Measurements from ENCODE around the gene FXYD3. TPM values are rescaled to one million over a fixed set of nuclear protein-coding genes. Genes with fewer than 3 reads are reported as not detected.
"Not testable (repeated sequence)": the region's sequence is repeated elsewhere in the genome, so short reads cannot be mapped to it uniquely, and the experiment has no call there.

FXYD3 gene
- polyA plus RNA-seq, 1 donor from 2014 or later: not detected

DNA sequence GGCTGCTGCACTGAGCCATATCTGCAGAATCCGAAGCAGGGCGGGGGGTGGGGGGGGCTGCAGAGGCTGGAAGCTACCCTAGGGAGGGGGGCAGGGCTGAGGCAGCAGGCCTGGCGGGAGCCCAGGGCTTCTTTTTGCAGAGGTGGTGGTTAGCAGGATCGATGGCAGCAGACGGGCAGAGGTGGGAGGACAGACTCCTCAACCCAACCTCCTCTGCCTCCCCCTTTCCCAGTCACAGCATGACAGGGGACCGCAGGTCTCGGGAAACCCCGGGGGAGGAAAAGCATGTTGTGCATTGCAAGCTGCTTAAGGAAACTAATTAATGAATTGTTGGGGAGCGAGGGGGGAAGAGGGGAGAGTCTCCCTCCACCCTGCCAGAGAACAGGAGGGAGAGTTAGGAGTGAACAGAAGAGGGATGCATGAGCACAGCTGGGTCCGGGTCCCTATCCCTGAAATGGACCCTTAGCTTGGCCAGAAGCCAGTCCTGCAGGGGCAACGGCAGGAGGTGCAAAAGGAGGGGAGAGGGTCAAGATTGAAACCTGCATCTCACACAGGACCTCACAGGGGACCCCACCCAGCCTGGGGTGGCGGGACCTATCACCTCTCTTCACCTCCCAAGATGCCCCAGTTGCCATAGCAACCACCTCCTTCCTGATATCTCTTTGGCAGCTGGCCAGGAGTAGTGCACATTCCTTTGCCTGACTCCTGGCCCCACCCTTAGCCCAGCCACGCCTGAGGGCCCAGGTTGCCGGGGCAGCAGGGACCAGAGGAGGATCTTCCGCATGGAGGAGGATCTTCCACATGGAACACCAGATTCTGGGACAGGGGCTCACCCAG lies 29.2 kb downstream of the FXYD3 start:
- H3K27me3 Mint-ChIP-seq: no peaks in the 10 kb centered on the region
- H3K36me3 Mint-ChIP-seq: peaks cover 1% of the 10 kb centered on the region
- peak overlapping the region in 1 of 3 donors; percentile 55 for H3K27ac Mint-ChIP-seq
- H3K4me3 Mint-ChIP-seq: no peak overlapping the region
- peaks cover 17 to 24% (median 19%) of the 10 kb centered on the region in 3 donors for H3K4me1 Mint-ChIP-seq
- no peaks in the 10 kb centered on the region for H3K9me3 Mint-ChIP-seq

DNA sequence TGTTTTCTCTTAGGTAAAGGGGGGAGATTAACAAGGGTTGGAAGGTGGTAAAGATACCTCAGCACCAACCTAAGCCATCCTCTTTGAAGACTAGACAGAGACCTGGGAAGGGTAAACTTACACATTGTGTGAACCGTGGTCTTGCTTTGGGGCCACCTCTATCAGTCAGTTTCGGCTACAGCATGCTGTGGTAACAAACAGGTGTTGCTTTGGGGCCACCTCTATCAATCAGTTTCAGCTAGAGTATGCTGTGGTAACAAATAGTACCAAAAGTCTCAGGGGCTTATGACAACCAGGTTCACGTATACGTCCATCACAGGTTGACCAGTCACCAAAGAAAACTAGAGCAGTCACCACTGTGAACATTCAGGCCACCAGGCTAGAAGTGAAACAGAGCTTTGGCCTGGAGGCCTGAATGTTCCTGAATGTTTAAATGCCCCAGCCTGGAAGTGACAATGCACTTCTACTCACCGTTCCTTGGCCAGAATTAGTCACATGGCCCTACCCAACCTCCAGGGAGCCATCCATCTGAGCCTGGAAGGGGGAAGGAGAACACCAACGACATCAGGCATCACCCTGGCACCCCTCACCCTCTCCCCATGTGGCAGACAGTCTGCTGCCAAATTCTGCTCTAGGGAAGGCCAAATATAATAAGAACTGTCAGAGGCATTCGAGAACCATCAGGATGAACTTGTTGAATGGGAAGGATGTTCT lies 31.3 kb downstream of the FXYD3 start:
- no peaks in the 10 kb centered on the region for H3K36me3 Mint-ChIP-seq
- peak overlapping the region in 1 of 4 donors; percentile 55 for H3K4me3 Mint-ChIP-seq
- peaks cover 7 to 18% (median 13%) of the 10 kb centered on the region in 3 donors for H3K4me1 Mint-ChIP-seq
- H3K27me3 Mint-ChIP-seq: peaks cover 1% of the 10 kb centered on the region
- peak overlapping the region in 1 of 3 donors; percentile 9 for H3K27ac Mint-ChIP-seq
- no peaks in the 10 kb centered on the region for H3K9me3 Mint-ChIP-seq

DNA sequence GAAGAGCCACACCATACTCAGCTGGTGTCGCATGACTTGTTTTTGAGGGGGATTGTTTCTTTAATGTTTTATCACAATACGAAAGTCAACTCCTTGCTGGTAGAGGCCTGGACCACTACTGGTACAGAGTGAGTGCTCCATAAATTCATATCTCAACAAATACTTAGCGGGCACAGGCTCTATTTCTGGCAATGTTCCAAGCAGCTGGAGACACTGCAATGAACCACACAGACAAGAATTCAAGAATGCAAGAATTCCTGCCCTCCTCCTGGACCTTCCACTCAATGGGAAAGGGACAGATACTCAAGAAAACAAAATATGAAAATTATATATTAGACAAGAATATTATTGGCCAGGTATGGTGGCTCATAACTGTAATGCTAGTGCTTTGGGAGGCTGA lies 33.8 kb downstream of the FXYD3 start:
- no peaks in the 10 kb centered on the region for H3K9me3 Mint-ChIP-seq
- peaks cover 4% of the 10 kb centered on the region for H3K27me3 Mint-ChIP-seq
- peaks cover 10 to 16% (median 15%) of the 10 kb centered on the region in 3 donors for H3K4me1 Mint-ChIP-seq
- H3K4me3 Mint-ChIP-seq: no peak overlapping the region
- no peak overlapping the region for H3K27ac Mint-ChIP-seq
- peaks cover 2% of the 10 kb centered on the region for H3K36me3 Mint-ChIP-seq

DNA sequence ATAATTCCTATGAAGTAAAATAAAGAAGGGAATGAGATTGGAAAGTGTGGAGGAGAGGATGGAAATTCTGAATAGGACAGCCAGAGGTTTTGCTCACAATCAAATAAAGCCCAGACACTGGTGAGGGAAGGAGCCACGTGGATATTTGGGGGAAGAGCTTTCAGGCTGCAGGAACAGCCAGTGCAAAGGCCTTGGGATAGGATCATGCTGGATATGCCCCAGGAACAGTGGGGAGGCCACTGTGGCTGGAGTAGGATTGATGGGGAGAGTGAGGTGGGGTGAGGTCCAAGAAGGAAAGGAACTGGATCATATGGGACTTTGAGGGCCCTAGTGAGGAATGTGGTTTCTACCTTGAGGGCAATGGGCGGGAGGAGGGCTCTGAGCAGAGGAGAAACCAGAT lies 34.8 kb downstream of the FXYD3 start:
- H3K4me1 Mint-ChIP-seq: peaks cover 8 to 15% (median 14%) of the 10 kb centered on the region in 3 donors
- no peaks in the 10 kb centered on the region for H3K9me3 Mint-ChIP-seq
- H3K27me3 Mint-ChIP-seq: peaks cover 4% of the 10 kb centered on the region
- H3K27ac Mint-ChIP-seq: peak overlapping the region in 1 of 3 donors; percentile 73
- peak overlapping the region in 1 of 4 donors; percentile 81 for H3K4me3 Mint-ChIP-seq
- peaks cover 2% of the 10 kb centered on the region for H3K36me3 Mint-ChIP-seq

DNA sequence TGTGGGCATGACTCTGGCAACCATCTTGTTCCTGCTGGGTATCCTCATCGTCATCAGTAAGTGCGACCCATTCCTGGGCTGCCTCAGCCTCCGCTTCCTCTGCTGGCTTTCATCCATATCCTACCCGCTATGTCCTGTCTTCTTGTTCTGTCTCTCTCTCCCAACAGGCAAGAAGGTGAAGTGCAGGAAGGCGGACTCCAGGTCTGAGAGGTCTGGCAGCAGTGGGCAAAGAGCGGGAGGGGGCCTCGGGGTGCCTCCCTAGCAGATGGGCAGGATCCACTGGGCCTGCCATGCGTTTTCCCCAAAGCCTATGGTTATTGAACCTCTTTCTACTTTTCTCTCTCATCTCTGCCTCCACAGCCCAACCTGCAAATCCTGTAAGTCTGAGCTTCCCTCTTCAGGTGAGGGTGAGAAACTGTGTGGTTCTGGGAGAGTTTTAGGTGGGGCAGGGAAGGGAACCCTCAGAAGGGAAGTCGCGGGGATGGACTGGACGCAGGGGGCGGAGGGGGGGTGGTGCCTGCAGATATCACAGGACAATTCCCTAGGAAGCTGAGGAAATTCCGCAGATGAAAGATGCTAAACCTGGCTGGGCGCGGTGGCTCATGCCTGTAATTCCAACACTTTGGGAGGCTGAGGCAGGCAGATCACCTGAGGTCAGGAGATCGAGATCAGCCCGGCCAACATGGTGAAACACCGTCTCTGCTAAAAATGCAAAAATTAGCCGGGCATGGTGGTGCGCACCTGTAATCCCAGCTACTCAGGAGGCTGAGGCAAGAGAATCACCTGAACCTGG lies 35.8 kb downstream of the FXYD3 start:
- peaks cover 2% of the 10 kb centered on the region for H3K36me3 Mint-ChIP-seq
- peak overlapping the region in 1 of 4 donors; percentile 66 for H3K4me3 Mint-ChIP-seq
- peaks cover 16 to 23% (median 22%) of the 10 kb centered on the region in 3 donors for H3K4me1 Mint-ChIP-seq
- peaks cover 4% of the 10 kb centered on the region for H3K27me3 Mint-ChIP-seq
- peak overlapping the region in 1 of 3 donors; percentile 83 for H3K27ac Mint-ChIP-seq
- H3K9me3 Mint-ChIP-seq: no peaks in the 10 kb centered on the region

DNA sequence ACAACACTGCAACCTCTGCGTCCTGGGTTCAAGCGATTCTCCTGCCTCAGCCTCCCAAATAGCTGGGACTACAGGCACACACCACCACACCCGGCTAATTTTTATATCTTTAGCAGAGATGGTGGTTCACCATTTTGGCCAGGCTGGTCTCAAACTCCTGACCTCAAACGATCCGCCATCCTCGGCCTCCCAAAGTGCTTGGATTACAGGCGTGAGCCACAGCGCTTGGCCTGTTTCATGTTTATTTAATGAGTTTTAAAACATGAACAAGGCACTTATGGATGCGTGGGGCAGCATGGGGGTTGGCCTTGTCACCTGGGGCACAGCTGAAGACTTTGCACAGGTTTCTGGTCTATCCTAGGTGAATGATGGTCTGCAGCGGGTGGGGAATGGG lies 37.5 kb downstream of the FXYD3 start:
- H3K27me3 Mint-ChIP-seq, H3K36me3 Mint-ChIP-seq, H3K27ac Mint-ChIP-seq, H3K9me3 Mint-ChIP-seq: not testable (repeated sequence)
- Mint-ChIP-seq H3K4me1 (peaks cover 21 to 22% (median 21%) of the 10 kb centered on the region in 3 donors), H3K4me3 (peak overlapping the region; percentile 83 to 99 (median 90))

DNA sequence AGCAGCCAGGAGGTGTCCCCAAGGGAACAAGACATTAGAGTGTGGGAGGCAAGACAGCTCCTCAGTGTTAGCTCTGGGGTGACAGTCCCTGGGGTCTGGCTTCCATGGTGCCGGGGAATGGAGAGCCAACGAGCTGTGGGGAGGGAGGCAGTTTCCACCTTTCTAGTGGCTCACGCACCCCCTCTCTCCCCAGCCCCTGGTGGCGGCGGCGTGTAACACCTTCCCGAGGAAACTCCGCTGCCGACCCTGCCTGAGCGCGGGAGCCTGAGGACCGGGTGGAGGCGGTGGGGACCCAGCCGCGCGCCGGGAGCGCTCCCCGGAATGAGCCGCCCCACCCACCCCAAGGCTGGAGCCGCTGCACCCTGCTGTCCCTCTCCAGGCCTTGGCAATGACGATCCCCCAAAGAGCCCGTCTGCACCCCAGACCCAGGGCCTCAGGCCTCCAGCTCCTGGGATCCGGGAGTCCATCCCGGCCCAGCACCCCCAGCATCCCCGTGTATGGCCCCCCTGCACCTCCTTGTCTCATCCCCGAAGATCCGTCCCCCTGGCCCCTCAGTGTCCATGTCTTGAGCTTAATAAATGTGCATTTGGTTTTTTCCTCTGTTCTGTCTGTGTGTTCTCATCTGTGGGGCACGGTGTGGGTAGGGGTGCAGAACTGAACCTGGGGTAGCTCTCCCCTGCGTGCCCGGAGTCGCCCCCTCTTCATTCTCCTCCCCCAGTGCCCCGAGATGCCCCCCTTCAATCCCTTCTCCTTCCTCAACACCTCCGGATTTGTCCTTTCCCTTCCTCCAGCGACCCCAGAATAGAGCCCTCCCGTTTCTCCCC lies 38.3 kb downstream of the FXYD3 start:
- H3K9me3 Mint-ChIP-seq: no peaks in the 10 kb centered on the region
- H3K27ac Mint-ChIP-seq: peak overlapping the region; percentile 22 to 97 (median 97)
- H3K27me3 Mint-ChIP-seq: peaks cover 4% of the 10 kb centered on the region
- H3K36me3 Mint-ChIP-seq: peaks cover 4% of the 10 kb centered on the region
- H3K4me3 Mint-ChIP-seq: peak overlapping the region; percentile 84 to 100 (median 98)
- H3K4me1 Mint-ChIP-seq: peaks cover 22 to 27% (median 25%) of the 10 kb centered on the region in 3 donors

DNA sequence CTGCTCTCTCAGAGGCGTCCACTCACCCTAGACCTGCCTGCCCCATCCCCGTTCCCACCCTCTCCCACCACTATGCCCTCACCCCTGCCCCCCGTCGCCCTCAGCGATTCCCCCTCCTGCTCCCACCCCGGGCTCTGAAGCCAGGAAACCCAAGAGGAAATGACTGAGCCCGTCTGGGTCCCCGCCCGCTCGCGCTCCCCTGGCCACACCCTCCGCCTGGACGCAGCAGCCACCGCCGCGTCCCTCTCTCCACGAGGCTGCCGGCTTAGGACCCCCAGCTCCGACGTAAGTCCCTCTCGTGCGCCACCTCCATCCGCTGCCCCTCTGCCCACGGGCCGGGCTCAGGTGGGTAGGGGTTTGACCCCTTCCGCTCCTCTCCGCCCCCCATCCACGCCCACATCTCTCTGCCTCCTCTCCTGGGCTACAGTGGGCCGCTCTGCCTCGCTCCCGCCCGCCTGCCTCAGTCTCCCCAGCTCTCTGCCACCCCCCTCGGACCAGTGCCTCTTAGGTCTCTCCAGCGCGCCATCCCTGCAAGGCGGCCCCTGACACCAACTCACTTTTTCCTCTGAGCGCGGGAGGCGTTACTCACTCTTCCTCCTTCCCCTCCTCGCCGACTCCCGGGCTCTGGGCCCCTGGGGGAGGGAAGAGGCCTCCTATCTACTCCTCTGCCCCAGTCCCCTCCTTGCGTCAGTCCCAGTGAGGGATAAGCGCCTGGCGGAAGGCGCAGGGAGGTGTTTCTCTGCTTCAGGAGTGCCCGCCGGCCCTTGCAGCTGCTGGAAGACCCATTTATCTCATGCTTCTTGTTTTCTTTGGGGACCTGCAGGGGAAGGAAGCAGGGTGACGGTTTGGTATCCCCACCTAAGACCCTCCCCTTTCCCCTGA lies 39.1 kb downstream of the FXYD3 start, which contains the start of gene FXYD5:
FXYD5 (plus strand) TSS at position 211 of the 882 bp plus-strand sequence. CDS start 816 bp downstream, outside the sequence.
- peaks cover 4% of the 10 kb centered on the region for H3K36me3 Mint-ChIP-seq
- peak within 1 kb of the TSS; percentile 22 to 97 (median 97) for H3K27ac Mint-ChIP-seq
- peaks cover 24 to 31% (median 31%) of the 10 kb centered on the region in 3 donors for H3K4me1 Mint-ChIP-seq
- H3K4me3 Mint-ChIP-seq: peak within 1 kb of the TSS; percentile 84 to 100 (median 98)
- H3K9me3 Mint-ChIP-seq: no peaks in the 10 kb centered on the region
- H3K27me3 Mint-ChIP-seq: peaks cover 4% of the 10 kb centered on the region

DNA sequence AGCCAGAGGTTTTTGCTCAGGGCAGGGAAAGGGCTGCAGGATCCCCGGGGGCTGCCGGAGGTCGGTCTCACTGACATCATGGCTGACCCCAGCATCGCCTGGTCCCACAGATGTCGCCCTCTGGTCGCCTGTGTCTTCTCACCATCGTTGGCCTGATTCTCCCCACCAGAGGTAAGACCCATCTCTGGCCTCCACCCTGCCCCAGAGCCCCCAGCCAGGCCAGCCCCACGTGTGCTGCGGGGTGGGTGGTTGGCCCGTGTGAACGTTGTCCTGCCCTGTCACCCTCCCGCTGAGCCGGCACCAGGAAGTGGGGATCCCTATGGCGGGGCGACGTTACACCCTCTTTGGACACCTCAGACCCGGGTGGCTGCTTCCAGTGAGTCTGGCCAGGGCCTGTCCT lies 39.8 kb downstream of the FXYD3 start:
- peaks cover 4% of the 10 kb centered on the region for H3K36me3 Mint-ChIP-seq
- no peaks in the 10 kb centered on the region for H3K9me3 Mint-ChIP-seq
- H3K27me3 Mint-ChIP-seq: peaks cover 4% of the 10 kb centered on the region
- peak overlapping the region; percentile 22 to 97 (median 97) for H3K27ac Mint-ChIP-seq
- peak overlapping the region; percentile 84 to 100 (median 98) for H3K4me3 Mint-ChIP-seq
- peaks cover 24 to 31% (median 27%) of the 10 kb centered on the region in 3 donors for H3K4me1 Mint-ChIP-seq

DNA sequence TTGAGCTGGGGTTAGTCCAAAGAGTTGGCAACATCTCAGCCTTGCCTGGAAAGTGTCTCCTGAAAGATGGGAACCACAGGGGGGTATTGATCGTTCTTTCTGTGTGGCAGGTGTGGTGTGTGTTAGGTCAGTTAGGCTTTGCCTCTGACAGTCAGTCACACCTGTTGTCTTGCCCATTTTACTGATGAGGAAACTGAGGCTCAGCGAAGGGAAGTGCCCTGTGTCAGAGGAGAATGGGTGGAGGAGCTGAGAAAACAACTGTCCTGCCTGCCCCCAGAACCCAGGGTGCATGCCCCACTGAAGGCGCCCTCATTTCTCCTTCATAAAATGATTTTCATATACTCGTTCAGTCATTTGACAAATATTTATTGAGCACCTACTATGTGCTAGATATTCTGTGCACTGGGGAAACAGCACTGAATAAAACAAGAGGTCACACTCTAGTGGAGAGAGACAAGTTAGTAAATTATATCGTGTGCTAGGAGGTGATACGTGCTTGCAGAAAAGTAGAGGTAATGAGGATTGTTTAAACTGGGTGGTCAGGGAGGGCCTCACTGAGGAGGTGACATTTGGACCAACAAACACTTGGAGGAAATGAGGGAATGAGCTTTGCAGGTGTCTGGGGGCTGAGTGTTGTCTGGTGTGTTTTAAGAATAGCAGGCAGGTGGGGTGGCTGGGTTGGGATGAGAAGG lies 40.5 kb downstream of the FXYD3 start:
- Mint-ChIP-seq H3K27me3 (peaks cover 4% of the 10 kb centered on the region), H3K4me1 (peaks cover 24 to 34% (median 26%) of the 10 kb centered on the region in 3 donors), H3K36me3 (peaks cover 6% of the 10 kb centered on the region), H3K4me3 (peak overlapping the region; percentile 84 to 100 (median 98)), H3K27ac (peak overlapping the region in 2 of 3 donors; percentile 90 to 97), H3K9me3 (no peaks in the 10 kb centered on the region)

DNA sequence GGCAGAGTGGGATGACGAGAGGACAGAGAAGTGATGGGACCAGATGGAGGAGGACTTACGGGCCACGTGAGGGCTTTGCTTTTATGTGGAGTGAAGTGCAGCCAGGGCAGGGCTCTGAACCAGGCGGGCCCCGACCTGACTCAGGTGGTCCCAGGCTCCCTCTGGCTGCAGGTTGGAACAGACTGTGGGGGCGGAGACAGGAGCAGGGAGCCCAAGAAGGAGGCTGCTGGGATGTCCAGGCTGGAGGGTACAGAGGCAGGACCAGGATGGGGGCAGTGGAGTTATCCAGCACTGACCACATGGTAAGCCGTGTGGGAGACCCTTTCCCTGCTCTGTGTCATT lies 41.0 kb downstream of the FXYD3 start:
- H3K27ac Mint-ChIP-seq: peak overlapping the region in 2 of 3 donors; percentile 90 to 97
- H3K4me3 Mint-ChIP-seq: peak overlapping the region; percentile 25 to 99 (median 90)
- H3K27me3 Mint-ChIP-seq: peaks cover 3% of the 10 kb centered on the region
- peaks cover 23 to 39% (median 29%) of the 10 kb centered on the region in 3 donors for H3K4me1 Mint-ChIP-seq
- peaks cover 0 to under 1% (median 0%) of the 10 kb centered on the region in 3 donors for H3K9me3 Mint-ChIP-seq
- H3K36me3 Mint-ChIP-seq: peaks cover 10% of the 10 kb centered on the region

DNA sequence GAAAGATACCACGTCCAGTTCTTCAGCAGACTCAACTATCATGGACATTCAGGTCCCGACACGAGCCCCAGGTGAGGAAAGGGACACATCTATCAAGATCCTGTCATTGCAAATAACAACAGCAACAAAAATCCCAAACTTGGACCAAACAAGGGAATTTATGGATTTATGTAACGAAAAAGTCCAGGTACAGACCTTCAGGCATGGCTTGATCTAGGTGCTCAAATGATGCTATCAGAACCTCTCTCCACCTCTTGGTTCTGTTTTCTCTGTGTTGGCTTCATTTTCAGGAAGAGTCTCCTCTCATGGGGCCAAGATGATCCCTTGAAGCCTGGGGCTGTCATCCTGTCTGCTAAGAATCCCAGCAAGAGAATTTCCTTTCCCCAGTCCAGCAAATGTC lies 41.8 kb downstream of the FXYD3 start:
- Mint-ChIP-seq H3K27me3 (peaks cover 3% of the 10 kb centered on the region), H3K27ac (peak overlapping the region in 1 of 3 donors; percentile 42), H3K36me3 (peaks cover 15% of the 10 kb centered on the region), H3K4me1 (peaks cover 19 to 35% (median 25%) of the 10 kb centered on the region in 3 donors), H3K9me3 (peaks cover 0 to 2% (median 0%) of the 10 kb centered on the region in 3 donors), H3K4me3 (peak overlapping the region in 2 of 4 donors; percentile 52 to 84)
